ENCODE data around the gene TMEM109. TPM values are rescaled to one million over a fixed set of nuclear protein-coding genes. Genes with fewer than 3 reads are reported as not detected.

TMEM109 gene
- total and polyA plus RNA-seq, 2 of the 8 experiments (the other 6 are each of a cell fraction or from before 2014, with no cell fraction given), result 27.3 to 30.3 TPM

DNA sequence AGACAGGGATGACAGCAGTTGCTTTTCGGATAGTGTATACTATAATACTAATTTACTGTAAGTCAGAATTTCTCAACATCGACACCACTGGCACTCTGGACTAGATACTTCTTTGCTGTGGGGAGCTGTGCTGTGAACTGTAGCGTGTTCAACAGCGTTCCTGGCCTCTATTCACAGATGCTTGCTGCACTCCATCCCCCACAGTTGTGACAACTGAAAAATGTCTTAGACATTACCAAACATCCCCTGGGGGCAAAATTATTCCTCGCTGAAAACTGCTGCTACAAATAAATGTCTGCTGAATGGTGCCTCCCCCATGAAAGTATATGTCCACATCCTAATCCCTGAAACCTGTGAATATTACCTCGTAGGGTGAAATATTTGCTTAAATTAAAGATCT, 45.5 kb downstream of the TMEM109 start:
- no peak overlapping the region for H4K91ac ChIP-seq (replicated peaks; ENCODE audit: insufficient read length, low read length)
- H4K8ac ChIP-seq (ENCODE audit: extremely low read depth, insufficient read depth, low read length), result no peak overlapping the region
- no peak overlapping the region for H2BK15ac ChIP-seq (ENCODE audit: low read length)
- no peaks in the 10 kb centered on the region for H3K4me1 ChIP-seq (replicated peaks in 1 of 4; ENCODE audit: control insufficient read depth in 3 of 4, insufficient read depth in 4 of 4, low read length in 3 of 4)
- no peak overlapping the region for H2AFZ ChIP-seq (ENCODE audit: low read length)
- no peak overlapping the region for H3K18ac ChIP-seq (ENCODE audit: extremely low read depth, low read length)
- no peak overlapping the region for H2AK5ac ChIP-seq (ENCODE audit: low read depth, low read length)
- H3K27me3 ChIP-seq (replicated peaks in 1 of 4; ENCODE audit: control insufficient read depth in 3 of 4, extremely low read depth in 1 of 4, insufficient read depth in 3 of 4, low read length in 3 of 4), result no peaks in the 10 kb centered on the region
- H3K79me2 ChIP-seq (ENCODE audit: control insufficient read depth in 1 of 2, insufficient read depth in 2 of 2, low read length in 2 of 2), result no peaks in the 10 kb centered on the region
- CTCF ChIA-PET (ENCODE audit: partially characterized antibody), result no interaction called here
- H3K4me3 ChIP-seq (ENCODE audit: extremely low read depth in 1 of 4, insufficient read depth in 2 of 4, low read depth in 3 of 4, low read length in 4 of 4), result no peak overlapping the region
- no peak overlapping the region for H2BK5ac ChIP-seq (ENCODE audit: low read depth, low read length)
- H2BK12ac ChIP-seq (ENCODE audit: low read depth, low read length), result no peak overlapping the region
- no peak for DNase-seq (ENCODE audit: low read depth in 1 of 2, low spot score in 2 of 2)
- H3K79me1 ChIP-seq (ENCODE audit: low read depth, low read length), result no peaks in the 10 kb centered on the region
- no peak overlapping the region for H3K56ac ChIP-seq (replicated peaks; ENCODE audit: insufficient read length, low read depth, low read length)
- H3K27ac ChIP-seq (ENCODE audit: low read depth, low read length), result no peak overlapping the region
- H2BK20ac ChIP-seq (ENCODE audit: low read length), result no peak overlapping the region
- no peaks in the 10 kb centered on the region for H3K36me3 ChIP-seq (ENCODE audit: control insufficient read depth in 2 of 4, insufficient read depth in 4 of 4, low read length in 3 of 4)
- POLR2A ChIA-PET (ENCODE audit: partially characterized antibody), result no interaction called here
- no peaks in the 10 kb centered on the region for H3K9me3 ChIP-seq (ENCODE audit: insufficient read depth in 2 of 2, low read depth in 1 of 2, low read length in 1 of 2)
- no peak for FAIRE-seq
- H3K23ac ChIP-seq (ENCODE audit: insufficient read length), result no peak overlapping the region
- H3K4ac ChIP-seq (replicated peaks; ENCODE audit: insufficient read length, low read depth, low read length), result no peak overlapping the region
- H4K20me1 ChIP-seq (replicated peaks in 1 of 2; ENCODE audit: control insufficient read depth in 1 of 2, insufficient read depth in 2 of 2, low read length in 2 of 2), result no peaks in the 10 kb centered on the region
- H3K14ac ChIP-seq (ENCODE audit: insufficient read length), result no peak overlapping the region
- no peak overlapping the region for H2BK120ac ChIP-seq (replicated peaks; ENCODE audit: low read depth, low read length)
- no peak overlapping the region for H3K4me2 ChIP-seq (ENCODE audit: insufficient read depth in 1 of 2, low read depth in 2 of 2, low read length in 2 of 2)
- 92% methylated on average over 6 of the region's 6 CpGs; no CpG with 5 or more reads in 1 of the 2 experiments for WGBS, 2 experiments (ENCODE audit: extremely low coverage in 1 of 2, insufficient coverage in 1 of 2, insufficient read length in 1 of 2, insufficient replicate concordance in 2 of 2, low coverage in 1 of 2, low lambda C conversion rate in 2 of 2, missing lambda C conversion rate in 1 of 2)
- H3K23me2 ChIP-seq (ENCODE audit: low read depth, low read length), result no peaks in the 10 kb centered on the region
- H3K9ac ChIP-seq (replicated peaks in 1 of 4; ENCODE audit: extremely low read depth in 1 of 4, low read depth in 3 of 4, low read length in 3 of 4), result no peak overlapping the region
- H4K5ac ChIP-seq (ENCODE audit: insufficient read length, low read depth, low read length), result no peak overlapping the region
- TF ChIP-seq BRCA1 (IDR thresholded peaks at IDR 0.05; ENCODE audit: low read depth, low read length) (no peak), KDM1A (IDR thresholded peaks at IDR 0.05; ENCODE audit: borderline replicate concordance, low read length) (no peak), SUZ12 (IDR thresholded peaks at IDR 0.05; ENCODE audit: low read length) (no peak), RBBP5 (IDR thresholded peaks at IDR 0.05; ENCODE audit: borderline replicate concordance, low read depth, low read length) (no peak), FOSL1 (IDR thresholded peaks at IDR 0.05; ENCODE audit: insufficient read depth, low read depth, low read length) (no peak), TBP (IDR thresholded peaks at IDR 0.05; ENCODE audit: low read depth, low read length) (no peak), TEAD4 (IDR thresholded peaks at IDR 0.05; ENCODE audit: low read depth, low read length) (no peak), CTBP2 (IDR thresholded peaks at IDR 0.05; ENCODE audit: borderline replicate concordance, insufficient read depth, insufficient read length, low read length) (no peak), PHF8 (conservative IDR thresholded peaks at IDR 0.05; ENCODE audit: low read depth, low read length) (no peak), HDAC2 (IDR thresholded peaks at IDR 0.05; ENCODE audit: borderline replicate concordance in 1 of 2, low read depth in 2 of 2, low read length in 2 of 2) (no peak), CEBPB (IDR thresholded peaks at IDR 0.05; ENCODE audit: low read depth, low read length) (no peak), SAP30 (IDR thresholded peaks at IDR 0.05; ENCODE audit: insufficient read depth, insufficient replicate concordance, low read length) (no peak)
- TF ChIP-seq, protein P1, sequence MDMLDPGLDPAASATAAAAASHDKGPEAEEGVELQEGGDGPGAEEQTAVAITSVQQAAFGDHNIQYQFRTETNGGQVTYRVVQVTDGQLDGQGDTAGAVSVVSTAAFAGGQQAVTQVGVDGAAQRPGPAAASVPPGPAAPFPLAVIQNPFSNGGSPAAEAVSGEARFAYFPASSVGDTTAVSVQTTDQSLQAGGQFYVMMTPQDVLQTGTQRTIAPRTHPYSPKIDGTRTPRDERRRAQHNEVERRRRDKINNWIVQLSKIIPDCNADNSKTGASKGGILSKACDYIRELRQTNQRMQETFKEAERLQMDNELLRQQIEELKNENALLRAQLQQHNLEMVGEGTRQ (IDR thresholded peaks at IDR 0.05; ENCODE audit: low read length), result no peak
